Liver (tissue), 3 donors: ENCODE results near the gene ZCCHC14.

ENCODE experiments used
- HNF4A ChIP-seq, 2 donors: conservative IDR thresholded peaks; 2 replicates each; pipeline ENCODE4 v1.6.1; 2016; ENCODE audit warnings: antibody characterized with exemption in 2 of 2, mild to moderate bottlenecking in 2 of 2
- MAX ChIP-seq: IDR thresholded peaks from 2 replicates; pipeline ENCODE4 v1.6.1; 2016; ENCODE audit warnings: antibody characterized with exemption
- RAD21 ChIP-seq, 2 donors: IDR thresholded peaks; 2 replicates each; pipeline ENCODE4 v1.6.1; 2016; ENCODE audit warnings: antibody characterized with exemption in 2 of 2, mild to moderate bottlenecking in 2 of 2
- REST ChIP-seq: IDR thresholded peaks from 2 replicates; pipeline ENCODE4 v1.6.1; 2016; ENCODE audit warnings: antibody characterized with exemption, mild to moderate bottlenecking
- RXRA ChIP-seq, 2 donors: IDR thresholded peaks; 2 replicates each; pipeline ENCODE4 v1.6.1; 2017 to 2018; ENCODE audit warnings: antibody characterized with exemption in 2 of 2, mild to moderate bottlenecking in 1 of 2
- SP1 ChIP-seq: IDR thresholded peaks from 2 replicates; pipeline ENCODE4 v1.6.1; 2018; ENCODE audit warnings: antibody characterized with exemption, mild to moderate bottlenecking
- TAF1 ChIP-seq: conservative IDR thresholded peaks from 2 replicates; pipeline ENCODE4 v1.6.1; 2016; ENCODE audit warnings: antibody characterized with exemption, mild to moderate bottlenecking
- YY1 ChIP-seq: IDR thresholded peaks from 2 replicates; pipeline ENCODE4 v1.6.1; 2016; ENCODE audit warnings: antibody characterized with exemption, mild to moderate bottlenecking
- TF ChIP-seq, protein P1 (sequence below): fragments of 150-350 bp; IDR thresholded peaks from 2 replicates; pipeline ENCODE4 v1.5.1; 2017; ENCODE audit warnings: improper control_type of control experiment, low read depth, low read length; ENCODE audit not compliant: missing input control
- donor health status: healthy.
- donor health status: healthy.

GRCh38 chr16:87426423-87427215, 66.2 kb downstream of the ZCCHC14 start:
- TF ChIP-seq MAX (no peak), TAF1 (no peak), YY1 (no peak), HNF4A (conservative IDR thresholded peaks at IDR 0.05) (no peak), REST (no peak), RAD21 (IDR thresholded peaks at IDR 0.05) (no peak), SP1 (no peak), RXRA (IDR thresholded peaks at IDR 0.05) (no peak)
- TF ChIP-seq, protein P1, sequence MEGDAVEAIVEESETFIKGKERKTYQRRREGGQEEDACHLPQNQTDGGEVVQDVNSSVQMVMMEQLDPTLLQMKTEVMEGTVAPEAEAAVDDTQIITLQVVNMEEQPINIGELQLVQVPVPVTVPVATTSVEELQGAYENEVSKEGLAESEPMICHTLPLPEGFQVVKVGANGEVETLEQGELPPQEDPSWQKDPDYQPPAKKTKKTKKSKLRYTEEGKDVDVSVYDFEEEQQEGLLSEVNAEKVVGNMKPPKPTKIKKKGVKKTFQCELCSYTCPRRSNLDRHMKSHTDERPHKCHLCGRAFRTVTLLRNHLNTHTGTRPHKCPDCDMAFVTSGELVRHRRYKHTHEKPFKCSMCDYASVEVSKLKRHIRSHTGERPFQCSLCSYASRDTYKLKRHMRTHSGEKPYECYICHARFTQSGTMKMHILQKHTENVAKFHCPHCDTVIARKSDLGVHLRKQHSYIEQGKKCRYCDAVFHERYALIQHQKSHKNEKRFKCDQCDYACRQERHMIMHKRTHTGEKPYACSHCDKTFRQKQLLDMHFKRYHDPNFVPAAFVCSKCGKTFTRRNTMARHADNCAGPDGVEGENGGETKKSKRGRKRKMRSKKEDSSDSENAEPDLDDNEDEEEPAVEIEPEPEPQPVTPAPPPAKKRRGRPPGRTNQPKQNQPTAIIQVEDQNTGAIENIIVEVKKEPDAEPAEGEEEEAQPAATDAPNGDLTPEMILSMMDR, result no peak
